GM19452 (cell line): ENCODE results near the gene CLEC2L.

Experiments used
- ATAC-seq: cut with Tn5 transposase; IDR thresholded peaks from one replicate; pipeline ENCODE4 v1.9.1; 2021; ENCODE audit not compliant: unreplicated experiment

Gene CLEC2L

DNA sequence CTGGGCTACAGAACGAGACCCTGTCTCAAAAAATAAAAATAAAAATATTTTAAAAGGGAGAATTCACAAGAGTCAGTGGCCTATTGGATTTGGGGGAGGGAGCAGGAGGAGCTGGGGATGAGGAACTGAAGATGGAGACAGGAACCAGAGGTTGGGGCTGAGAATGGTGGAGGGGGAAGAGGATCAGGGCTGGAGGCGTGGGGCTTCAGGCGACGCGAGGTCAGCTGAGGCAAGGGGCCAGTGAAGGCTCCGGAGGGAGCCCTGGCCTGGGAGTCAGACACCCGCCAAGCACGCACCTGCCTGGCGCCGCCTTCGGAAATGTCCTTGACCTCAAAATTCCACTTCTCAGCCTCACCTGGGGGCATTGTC, 671 bp upstream of the CLEC2L start:
- ATAC-seq, result no peak

- ATAC-seq, result no peak
These were observed 707 bp downstream of the CLEC2L start for GRCh38 chr7:139523968-139524815.

DNA sequence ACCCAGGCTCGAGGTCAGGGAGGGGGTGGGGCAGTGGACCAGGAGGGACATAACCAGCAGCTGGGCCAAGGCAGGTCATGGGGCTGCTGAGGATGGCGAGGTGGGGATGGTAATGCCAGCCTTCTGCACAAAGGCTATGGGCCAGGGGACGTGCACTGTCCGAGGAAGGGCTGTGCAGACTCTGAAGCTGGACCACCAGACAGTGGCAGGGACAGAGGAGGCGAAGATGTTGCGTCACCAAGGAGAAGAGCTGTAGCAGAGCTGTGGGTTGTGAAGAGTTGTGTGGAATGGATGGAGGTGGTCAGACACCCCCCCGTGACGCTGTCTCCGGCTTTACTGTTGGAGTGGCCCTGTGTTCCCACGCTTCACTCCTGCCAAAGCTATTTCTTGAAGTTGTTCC, 1.8 kb downstream of the CLEC2L start:
- ATAC-seq, result no peak

- no peak for ATAC-seq
These were observed 2.3 kb downstream of the CLEC2L start for GRCh38 chr7:139525750-139526149.

GRCh38 chr7:139526578-139527544, 3.4 kb downstream of the CLEC2L start:
- no peak for ATAC-seq

- ATAC-seq, result no peak
These were observed 7.6 kb downstream of the CLEC2L start for GRCh38 chr7:139531094-139531493.

DNA sequence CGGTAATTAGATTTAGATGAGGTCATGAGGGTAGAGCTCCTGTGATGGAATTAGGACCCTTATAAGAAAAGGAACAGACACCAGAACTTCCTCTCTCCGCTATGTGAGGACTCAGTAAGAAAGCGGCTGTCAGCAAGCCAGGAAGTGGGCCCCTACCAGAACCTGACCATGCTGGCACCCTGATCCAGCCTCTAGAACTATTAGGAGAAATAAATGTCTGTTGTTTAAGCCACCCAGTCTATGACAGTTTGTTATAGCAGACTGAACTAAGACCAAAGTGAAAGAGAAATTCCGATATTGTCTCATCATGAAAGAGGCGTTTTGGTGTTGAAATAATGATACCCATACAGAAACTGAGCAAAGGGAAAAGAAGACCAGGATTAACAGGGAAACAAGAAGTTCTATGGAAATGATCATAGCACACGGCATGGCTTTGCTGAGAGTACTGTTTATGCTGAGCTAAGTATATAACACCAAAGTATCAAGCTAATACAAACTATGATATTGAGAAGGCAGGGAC, 9.2 kb downstream of the CLEC2L start:
- ATAC-seq, result no peak

DNA sequence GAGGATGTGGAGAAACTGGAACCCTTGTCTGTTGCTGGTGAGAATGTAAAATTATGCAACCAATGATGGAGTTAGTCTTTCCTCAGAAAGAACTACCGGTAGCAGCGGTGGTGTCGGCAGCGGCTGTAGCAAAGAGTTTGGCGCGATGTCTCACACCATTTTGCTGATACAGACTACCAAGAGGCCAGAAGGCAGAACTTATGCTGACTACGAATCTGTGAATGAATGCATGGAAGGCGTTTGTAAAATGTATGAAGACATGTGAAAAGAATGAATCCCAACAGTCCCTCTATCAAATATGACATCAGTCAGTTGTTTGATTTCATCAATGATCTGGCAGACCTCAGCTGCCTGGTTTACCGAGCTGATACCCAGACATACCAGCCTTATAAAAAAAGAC, 10.6 kb downstream of the CLEC2L start:
- ATAC-seq, result no peak

DNA sequence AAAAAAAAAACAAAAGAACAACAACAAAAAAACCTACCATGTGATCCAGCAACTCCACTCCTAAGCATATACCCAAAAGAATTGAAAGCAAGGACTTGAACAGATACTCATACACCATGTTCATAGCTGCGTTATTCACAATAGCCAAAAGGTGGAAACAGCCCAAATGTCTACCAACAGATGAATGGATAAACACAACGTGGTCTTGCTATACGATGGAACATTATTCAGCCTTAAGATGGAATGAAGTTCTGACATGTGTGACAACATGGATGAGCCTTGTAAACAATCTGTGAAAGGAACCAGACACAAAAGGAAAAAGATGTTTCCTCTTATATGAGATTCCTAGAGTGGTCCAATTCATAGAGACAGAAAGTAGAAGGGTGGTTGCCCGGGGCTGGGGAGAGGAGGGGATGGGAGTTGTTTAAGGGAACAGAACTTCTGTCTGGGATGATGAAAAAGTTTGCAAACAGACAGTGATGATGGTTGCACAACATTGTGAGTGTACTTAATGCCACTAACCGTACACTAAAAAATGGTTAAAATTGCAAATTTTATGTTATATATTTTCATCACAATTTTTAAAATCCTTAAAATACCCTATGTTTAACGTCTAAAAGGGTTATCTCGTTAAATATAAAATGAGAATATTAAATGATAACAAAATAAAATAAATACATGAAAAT, 11.6 kb downstream of the CLEC2L start:
- ATAC-seq, result no peak

DNA sequence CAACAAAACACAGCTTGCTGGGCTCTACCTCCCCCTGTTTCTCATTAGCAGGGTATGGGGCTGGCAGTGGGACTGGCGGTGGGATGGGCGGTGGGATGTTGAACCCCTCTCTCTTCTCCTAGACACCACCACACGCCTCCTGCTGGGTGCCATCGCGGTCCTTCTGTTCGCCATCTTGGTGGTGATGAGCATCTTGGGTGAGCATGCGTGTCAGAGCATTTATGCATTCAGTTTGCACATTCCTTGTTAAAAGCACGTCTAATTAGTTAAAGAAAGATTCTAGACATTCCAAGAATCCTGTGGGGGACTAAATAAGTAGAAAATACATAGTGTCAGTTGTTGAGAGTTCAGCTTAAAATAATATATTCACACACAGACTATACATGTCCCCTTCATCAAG, 12.7 kb downstream of the CLEC2L start:
- ATAC-seq, result no peak

DNA sequence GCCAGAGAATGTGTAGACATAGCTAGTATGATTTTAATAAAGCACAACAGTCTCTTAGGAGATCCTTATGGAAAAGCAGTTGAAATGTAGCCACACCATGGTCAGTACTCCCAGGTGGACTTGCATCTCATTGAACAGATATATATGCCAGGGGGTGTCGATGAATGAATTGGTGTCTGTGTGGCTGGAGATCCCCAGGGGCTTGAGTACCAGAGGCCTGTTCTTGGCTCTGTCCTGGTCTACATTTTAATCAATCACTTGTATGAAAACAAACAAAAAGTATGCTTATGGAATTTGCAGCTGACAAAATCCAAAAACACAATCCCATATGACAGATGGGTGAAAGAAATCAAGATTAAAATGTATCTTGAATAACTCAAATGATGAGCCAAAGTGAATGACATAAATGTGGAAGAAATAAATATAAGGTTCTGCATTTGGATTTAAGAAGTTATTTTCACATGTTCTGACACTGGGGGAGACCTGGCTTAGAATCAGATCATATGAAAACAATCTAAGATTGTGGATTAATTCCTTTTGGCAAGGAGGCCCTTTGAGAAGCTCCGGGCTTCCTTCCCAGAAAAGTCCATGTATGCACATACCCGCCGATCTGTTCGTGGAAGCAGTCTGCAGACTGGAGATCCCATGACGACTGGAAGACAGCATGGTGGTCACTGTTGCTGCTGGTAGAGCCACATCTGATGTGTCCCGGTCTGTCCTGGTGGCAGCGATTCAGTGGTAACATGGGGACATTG, 15.6 kb downstream of the CLEC2L start:
- ATAC-seq, result no peak

GRCh38 chr7:139540203-139540602, 16.7 kb downstream of the CLEC2L start:
- ATAC-seq, result no peak

DNA sequence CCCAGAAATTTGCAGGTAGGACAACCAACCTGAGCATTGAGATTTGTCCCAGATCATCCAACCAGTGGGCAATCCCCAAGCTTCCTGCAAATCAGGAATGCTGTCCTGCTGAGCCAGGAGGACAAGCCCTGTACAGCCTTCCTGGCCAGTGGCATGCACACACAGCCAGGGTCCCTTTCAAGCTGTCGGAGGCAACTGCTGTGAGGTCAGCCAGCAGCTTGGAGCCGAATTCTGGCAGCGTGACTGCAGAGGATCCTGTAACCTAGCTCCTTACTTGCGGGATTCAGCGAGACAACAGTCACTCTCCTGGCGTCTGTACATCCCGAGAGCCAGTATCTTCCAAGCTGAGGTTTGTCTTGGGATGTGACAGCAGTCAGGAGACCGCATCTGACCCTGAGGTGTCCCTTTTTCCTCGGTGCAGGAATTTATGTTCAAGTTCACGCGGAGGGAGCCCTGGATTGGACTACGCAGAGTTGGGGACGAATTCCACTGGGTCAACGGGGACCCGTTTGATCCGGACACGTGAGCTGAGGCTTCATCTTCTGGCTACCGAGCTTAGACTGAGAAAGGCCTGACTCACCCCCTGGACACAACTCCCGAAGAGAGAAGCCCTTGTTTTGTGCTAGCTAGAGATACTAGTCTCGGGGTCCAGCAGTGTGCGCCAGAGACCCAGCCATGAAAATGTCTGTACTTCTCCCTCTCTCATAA, 18.3 kb downstream of the CLEC2L start:
- ATAC-seq, result no peak

- no peak for ATAC-seq
These were observed 19.0 kb downstream of the CLEC2L start for GRCh38 chr7:139542308-139543151.

GRCh38 chr7:139543801-139544603, 20.5 kb downstream of the CLEC2L start:
- ATAC-seq, result no peak

GRCh38 chr7:139544645-139545044, 21.2 kb downstream of the CLEC2L start:
- no peak for ATAC-seq

DNA sequence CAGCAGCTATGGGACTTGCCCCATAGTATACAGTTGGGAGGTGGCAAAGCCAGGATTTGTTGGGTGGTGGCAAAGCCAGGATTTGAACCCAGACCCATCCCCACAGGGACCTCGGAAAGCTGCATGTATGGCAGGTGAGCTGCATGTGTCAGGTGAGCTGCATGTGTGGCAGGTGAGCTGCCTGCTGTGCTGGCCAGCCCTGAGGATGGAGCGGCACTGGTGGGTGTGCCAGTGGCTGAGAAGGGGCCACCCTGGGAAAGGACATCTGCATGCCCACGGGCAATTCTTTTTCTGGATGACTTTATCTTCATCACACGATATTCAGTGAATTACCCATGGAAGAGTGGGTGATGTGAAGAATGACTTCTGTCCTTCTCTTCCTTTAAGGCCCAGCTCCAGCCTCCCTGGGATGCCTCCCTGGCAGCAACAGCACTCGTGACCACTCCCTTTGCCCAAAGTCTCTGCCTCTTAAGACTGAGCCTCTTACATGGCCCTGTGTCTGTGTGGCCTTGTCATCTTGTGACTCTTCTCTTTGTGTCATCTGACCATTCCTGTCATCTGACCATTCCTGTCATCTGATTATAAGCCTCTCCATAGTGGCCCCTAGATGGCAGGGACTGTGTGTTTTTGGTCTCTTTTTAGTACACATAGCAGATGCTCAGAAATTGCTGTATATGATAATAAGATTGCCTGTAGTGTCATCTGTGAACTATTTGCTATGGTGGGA, 25.0 kb downstream of the CLEC2L start:
- ATAC-seq, result no peak
